H1 (cell line): ENCODE data around the gene PLK1. TPM values are rescaled to one million over a fixed set of nuclear protein-coding genes. Genes with fewer than 3 reads are reported as not detected.

Source experiments
- CTCF ChIA-PET: fragments of 300-600 bp; sonication (Branson Sonifier 250); formaldehyde crosslinking; loops from one replicate; lab custom pipeline; 2021; ENCODE audit not compliant: partially characterized antibody; lab: Charles Lee
- POLR2A ChIA-PET: fragments of 300-600 bp; sonication (Branson Sonifier 250); formaldehyde crosslinking; loops from one replicate; lab custom pipeline; 2021; ENCODE audit warnings: inconsistent platforms; ENCODE audit not compliant: partially characterized antibody; lab: Charles Lee
- DNase-seq, 2 experiments: peaks; one replicate each; pipeline versions ENCODE4 v3.0.0 to v3.0.0-alpha.2; 2010 to 2022; ENCODE audit warnings: low spot score in 2 of 2, low read depth in 1 of 2, mixed read lengths in 1 of 2
- FAIRE-seq: peaks from 2 replicates; lab custom pipeline; 2011; peaks lifted over from hg19 to GRCh38; lab: Jason Lieb, UNC
- H2AFZ ChIP-seq: 2 replicates; pipeline ENCODE4 v1.8.1; 2012; ENCODE audit warnings: low read length, inconsistent platforms
- H2AK5ac ChIP-seq: 2 replicates; pipeline ENCODE4 v1.6.1; 2013; ENCODE audit warnings: low read depth, low read length
- H2BK120ac ChIP-seq: replicated peaks from 2 replicates; pipeline ENCODE3; 2013; ENCODE audit warnings: low read depth, low read length, inconsistent platforms
- H2BK12ac ChIP-seq: 2 replicates; pipeline ENCODE4 v1.6.1; 2013; ENCODE audit warnings: low read depth, low read length
- H2BK15ac ChIP-seq: 2 replicates; pipeline ENCODE4 v1.6.1; 2013; ENCODE audit warnings: low read length
- H2BK20ac ChIP-seq: 2 replicates; pipeline ENCODE4 v1.6.1; 2013; ENCODE audit warnings: low read length
- H2BK5ac ChIP-seq: 2 replicates; pipeline ENCODE4 v1.6.1; 2013; ENCODE audit warnings: low read depth, low read length
- H3K14ac ChIP-seq: 2 replicates; pipeline ENCODE4 v1.6.1; 2013; ENCODE audit warnings: inconsistent platforms; ENCODE audit not compliant: insufficient read length
- H3K18ac ChIP-seq: 2 replicates; pipeline ENCODE4 v1.6.1; 2013; ENCODE audit warnings: low read length; ENCODE audit errors: extremely low read depth
- H3K23ac ChIP-seq: 2 replicates; pipeline ENCODE4 v1.6.1; 2013; ENCODE audit warnings: inconsistent platforms; ENCODE audit not compliant: insufficient read length
- H3K23me2 ChIP-seq: 2 replicates; pipeline ENCODE4 v1.6.1; 2013; ENCODE audit warnings: low read depth, low read length
- H3K27ac ChIP-seq: 2 replicates; pipeline ENCODE4 v1.6.1; 2011; ENCODE audit warnings: low read depth, low read length, inconsistent platforms
- H3K27me3 ChIP-seq, 4 experiments: replicated peaks in 1 of 4; 1 replicate in 1 of 4; 2 replicates in 3 of 4; pipeline versions ENCODE4 v1.6.1 to v1.8.1; 2011 to 2013; ENCODE audit warnings: low read length in 3 of 4, mild to moderate bottlenecking in 3 of 4, inconsistent platforms in 2 of 4, mixed read lengths in 2 of 4, moderate library complexity in 1 of 4; ENCODE audit not compliant: control insufficient read depth in 3 of 4, insufficient read depth in 3 of 4; ENCODE audit errors: extremely low read depth in 1 of 4
- H3K36me3 ChIP-seq, 4 experiments: 2 replicates each; pipeline versions ENCODE4 v1.6.1 to v1.8.1; 2011 to 2013; ENCODE audit warnings: mild to moderate bottlenecking in 4 of 4, low read length in 3 of 4, moderate library complexity in 2 of 4, control low read depth in 1 of 4, inconsistent platforms in 1 of 4; ENCODE audit not compliant: insufficient read depth in 4 of 4, control insufficient read depth in 2 of 4
- H3K4ac ChIP-seq: replicated peaks from 2 replicates; pipeline ENCODE3; 2013; ENCODE audit warnings: low read length, low read depth, mixed read lengths, inconsistent platforms; ENCODE audit not compliant: insufficient read length
- H3K4me1 ChIP-seq, 4 experiments: replicated peaks in 1 of 4; 1 replicate in 1 of 4; 2 replicates in 3 of 4; pipeline versions ENCODE4 v1.6.1 to v1.8.1; 2011 to 2013; ENCODE audit warnings: low read length in 3 of 4, inconsistent platforms in 2 of 4, mixed read lengths in 1 of 4; ENCODE audit not compliant: insufficient read depth in 4 of 4, control insufficient read depth in 3 of 4
- H3K4me2 ChIP-seq, 2 experiments: 2 replicates each; pipeline versions ENCODE4 v1.6.1 to v1.8.1; 2011 to 2013; ENCODE audit warnings: low read depth in 2 of 2, low read length in 2 of 2, control low read depth in 1 of 2, inconsistent platforms in 1 of 2, mild to moderate bottlenecking in 1 of 2; ENCODE audit not compliant: insufficient read depth in 1 of 2
- H3K4me3 ChIP-seq, 4 experiments: fragments of 200-600, 300-600 bp in 1 of 4; sonication (generic), shearing (Covaris generic), sonication (Bioruptor Twin) in 1 of 4; 2 replicates each; pipeline versions ENCODE4 v1.5.1 to v1.8.1; 2011 to 2016; ENCODE audit warnings: low read length in 4 of 4, low read depth in 3 of 4, control low read depth in 2 of 4, inconsistent platforms in 2 of 4, mild to moderate bottlenecking in 2 of 4, mixed read lengths in 1 of 4, moderate library complexity in 1 of 4; ENCODE audit not compliant: insufficient read depth in 2 of 4; ENCODE audit errors: extremely low read depth in 1 of 4
- H3K56ac ChIP-seq: replicated peaks from 2 replicates; pipeline ENCODE3; 2013; ENCODE audit warnings: low read depth, mild to moderate bottlenecking, mixed read lengths, low read length, inconsistent platforms; ENCODE audit not compliant: insufficient read length
- H3K79me1 ChIP-seq: 2 replicates; pipeline ENCODE4 v1.6.1; 2013; ENCODE audit warnings: low read depth, low read length, control low read depth
- H3K79me2 ChIP-seq, 2 experiments: 2 replicates each; pipeline versions ENCODE4 v1.6.1 to v1.8.1; 2012 to 2013; ENCODE audit warnings: low read length in 2 of 2, mild to moderate bottlenecking in 2 of 2, inconsistent platforms in 1 of 2; ENCODE audit not compliant: insufficient read depth in 2 of 2, control insufficient read depth in 1 of 2
- H3K9ac ChIP-seq, 4 experiments: replicated peaks in 1 of 4; 1 replicate in 1 of 4; 2 replicates in 3 of 4; pipeline versions ENCODE4 v1.6.1 to v1.8.1; 2011 to 2013; ENCODE audit warnings: low read depth in 3 of 4, low read length in 3 of 4, control low read depth in 2 of 4, mild to moderate bottlenecking in 2 of 4, moderate library complexity in 2 of 4, inconsistent platforms in 1 of 4; ENCODE audit errors: extremely low read depth in 1 of 4
- H3K9me3 ChIP-seq, 2 experiments: 2 replicates each; pipeline versions ENCODE4 v1.6.1 to v1.8.1; 2012 to 2013; ENCODE audit warnings: mild to moderate bottlenecking in 2 of 2, moderate library complexity in 2 of 2, control low read depth in 1 of 2, inconsistent platforms in 1 of 2, low read depth in 1 of 2, low read length in 1 of 2, mixed read lengths in 1 of 2; ENCODE audit not compliant: insufficient read depth in 2 of 2
- H4K20me1 ChIP-seq, 2 experiments: replicated peaks in 1 of 2; 2 replicates each; pipeline versions ENCODE3 to v1.8.1; 2011 to 2013; ENCODE audit warnings: inconsistent platforms in 2 of 2, low read length in 2 of 2, mild to moderate bottlenecking in 1 of 2; ENCODE audit not compliant: insufficient read depth in 2 of 2, control insufficient read depth in 1 of 2
- H4K5ac ChIP-seq: 2 replicates; pipeline ENCODE4 v1.6.1; 2013; ENCODE audit warnings: low read length, low read depth, mixed read lengths, inconsistent platforms; ENCODE audit not compliant: insufficient read length
- H4K8ac ChIP-seq: 2 replicates; pipeline ENCODE4 v1.8.0; 2013; ENCODE audit warnings: mild to moderate bottlenecking, moderate library complexity, low read length, inconsistent platforms; ENCODE audit not compliant: insufficient read depth; ENCODE audit errors: extremely low read depth
- H4K91ac ChIP-seq: replicated peaks from 2 replicates; pipeline ENCODE3; 2013; ENCODE audit warnings: low read length, mixed read lengths, inconsistent platforms; ENCODE audit not compliant: insufficient read length
- BACH1 ChIP-seq: IDR thresholded peaks from 2 replicates; pipeline ENCODE4 v1.6.1; 2012; ENCODE audit warnings: low read length, improper control_type of control experiment
- SRF ChIP-seq: IDR thresholded peaks from 2 replicates; pipeline ENCODE4 v1.6.1; 2011; ENCODE audit warnings: mild to moderate bottlenecking, low read depth, low read length, moderate library complexity
- WGBS, 2 experiments: shearing (Covaris generic) in 1 of 2; methylation state at CpG; one replicate each; pipeline versions ENCODE4 v1.1.6 to v1.1.7; 2013 to 2015; ENCODE audit warnings: low lambda C conversion rate in 2 of 2, mixed read lengths in 2 of 2, inconsistent platforms in 1 of 2, low coverage in 1 of 2, missing lambda C conversion rate in 1 of 2; ENCODE audit not compliant: insufficient replicate concordance in 2 of 2, insufficient coverage in 1 of 2, insufficient read length in 1 of 2; ENCODE audit errors: extremely low coverage in 1 of 2, missing lambda C conversion rate in 1 of 2; 5-methylcytosine and 5-hydroxymethylcytosine counted together
- polyA plus RNA-seq, 7 experiments: library from polyadenylated mRNA; depleted of rRNA in 3 of 7; stranded (reverse) in 5 of 7; unstranded in 2 of 7; fragments of >200 nt in 5 of 7; fragments of 200-250 nt in 2 of 7; gene quantifications; 1 replicate in 5 of 7; 2 replicates in 1 of 7; 4 replicates in 1 of 7; pipeline versions ENCODE4 v1.2.1 to v1.2.3, GENCODE V29; 2011 to 2013; ENCODE audit warnings: missing spikeins in 2 of 7, mixed read lengths in 2 of 7
- total RNA-seq: library from RNA; stranded (reverse); fragmentation: NEBNext Ultra II Directional; extraction: Animal tissue kit (Norgen Biotek cat#: 25700); gene quantifications from 2 replicates; pipeline ENCODE4 v1.2.1, GENCODE V29; 2021

PLK1 gene
- total and polyA plus RNA-seq, 2 of the 8 experiments (the other 6 are each of a cell fraction or from before 2014, with no cell fraction given) = 127 to 139 TPM

DNA sequence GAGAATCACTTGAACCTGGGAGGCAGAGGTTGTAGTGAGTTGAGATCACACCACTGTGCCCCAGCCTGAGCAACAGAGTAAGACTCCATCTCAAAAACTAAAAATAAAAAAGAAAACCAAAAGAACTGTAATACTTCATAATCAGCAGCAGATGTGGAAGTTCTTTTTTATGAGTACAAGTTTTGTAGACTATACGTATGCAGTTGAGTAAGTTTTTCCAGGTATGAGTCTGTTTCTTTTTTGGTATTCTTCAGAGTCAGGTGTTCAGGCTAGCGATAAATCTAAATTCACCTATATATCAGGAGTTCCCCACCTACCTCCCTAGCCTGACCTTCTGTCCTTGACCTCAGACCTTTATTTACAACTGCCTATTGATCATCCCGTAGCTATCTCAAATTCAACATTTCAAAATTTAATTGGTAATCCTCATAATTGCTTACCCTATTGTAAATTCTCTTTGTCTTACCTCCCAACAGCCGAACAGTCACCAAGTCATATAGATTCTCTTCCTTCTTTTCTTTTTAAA is 26.7 kb upstream of the PLK1 start:
- no peaks in the 10 kb centered on the region for H3K9me3 ChIP-seq
- H3K9ac ChIP-seq = no peak overlapping the region
- no peak for TF ChIP-seq BACH1
- no peak for TF ChIP-seq SRF
- TF ChIP-seq, all 59 proteins: peak for 0
- H4K91ac ChIP-seq = no peak overlapping the region
- no peak overlapping the region for H2BK12ac ChIP-seq
- no peaks in the 10 kb centered on the region for H3K4me1 ChIP-seq
- H4K20me1 ChIP-seq = peaks cover under 1 to 5% of the 10 kb centered on the region in 2 experiments
- peaks cover 0 to 8% (median 2%) of the 10 kb centered on the region in 4 experiments; a peak in 1 of 8 replicates for H3K36me3 ChIP-seq
- no peak overlapping the region for H3K4me2 ChIP-seq
- no peak overlapping the region for H3K27ac ChIP-seq
- no peak overlapping the region for H2AFZ ChIP-seq
- H2AK5ac ChIP-seq = no peak overlapping the region
- H3K4me3 ChIP-seq = no peak overlapping the region
- no peak overlapping the region for H3K4ac ChIP-seq
- no peaks in the 10 kb centered on the region for H3K27me3 ChIP-seq
- no peaks in the 10 kb centered on the region for H3K23me2 ChIP-seq
- H4K8ac ChIP-seq = no peak overlapping the region
- WGBS, 2 experiments = 94% methylated on average over 4 of the region's 4 CpGs; no CpG with 5 or more reads in 1 of the 2 experiments
- no peaks in the 10 kb centered on the region for H3K79me1 ChIP-seq
- H2BK20ac ChIP-seq = no peak overlapping the region
- H3K18ac ChIP-seq = no peak overlapping the region
- no peak for DNase-seq
- no peak overlapping the region for H2BK120ac ChIP-seq
- H2BK15ac ChIP-seq = no peak overlapping the region
- H3K79me2 ChIP-seq = peaks cover 0 to 31% of the 10 kb centered on the region in 2 experiments; a peak in 2 of 4 replicates
- no peak overlapping the region for H4K5ac ChIP-seq
- H3K23ac ChIP-seq = no peak overlapping the region
- no peak overlapping the region for H3K56ac ChIP-seq
- FAIRE-seq = no peak
- H3K14ac ChIP-seq = no peak overlapping the region
- ChIA-PET CTCF (no interaction called here), POLR2A (interaction anchor here (1.0 to 2.1 kb wide), 2 partner anchors 11 to 94 kb away, joined by 3 to 6 read pairs; partner anchors contain the start of genes DCTN5, PALB2 and UBFD1)
- H2BK5ac ChIP-seq = no peak overlapping the region
